ENCODE data around the gene PIWIL4.
A peak's percentile ranks its signal among the peaks of the same experiment; 100 is the strongest.
"Not testable (repeated sequence)": the region's sequence is repeated elsewhere in the genome, so short reads cannot be mapped to it uniquely, and the experiment has no call there.

The PIWIL4 gene

GRCh38 chr11:94586546-94586945 is 19.4 kb downstream of the PIWIL4 start:
- no peak for DNase-seq

- no peak for DNase-seq
Observed at GRCh38 chr11:94586978-94587377, 19.8 kb downstream of the PIWIL4 start.

- DNase-seq, result no peak
Observed at GRCh38 chr11:94588366-94588942, 21.3 kb downstream of the PIWIL4 start.

GRCh38 chr11:94590352-94591041 is 23.3 kb downstream of the PIWIL4 start:
- no peak for DNase-seq

- no peak for DNase-seq
Observed at GRCh38 chr11:94593030-94593429, 25.9 kb downstream of the PIWIL4 start.

- DNase-seq, result no peak
Observed at GRCh38 chr11:94595076-94595475, 27.9 kb downstream of the PIWIL4 start.

GRCh38 chr11:94597896-94598295 is 30.7 kb downstream of the PIWIL4 start:
- DNase-seq, result no peak

GRCh38 chr11:94599510-94599909 is 32.3 kb downstream of the PIWIL4 start:
- no peak for DNase-seq

- DNase-seq, result no peak
Observed at GRCh38 chr11:94602430-94603372, 35.5 kb downstream of the PIWIL4 start.

GRCh38 chr11:94603587-94603986 is 36.4 kb downstream of the PIWIL4 start:
- no peak for DNase-seq

GRCh38 chr11:94604482-94604881 is 37.3 kb downstream of the PIWIL4 start:
- DNase-seq, result no peak

- DNase-seq, result no peak
Observed at GRCh38 chr11:94613120-94613519, 46.0 kb downstream of the PIWIL4 start.

- DNase-seq, result peak; percentile 32
Observed at GRCh38 chr11:94623120-94623735, 56.1 kb downstream of the PIWIL4 start.

- DNase-seq, result not testable (repeated sequence)
Observed at GRCh38 chr11:94625422-94625821, 58.3 kb downstream of the PIWIL4 start.

GRCh38 chr11:94627003-94627560 is 59.9 kb downstream of the PIWIL4 start:
- not testable (repeated sequence) for DNase-seq

- no peak for DNase-seq
Observed at GRCh38 chr11:94629741-94630140, 62.6 kb downstream of the PIWIL4 start.

GRCh38 chr11:94630221-94630620 is 63.1 kb downstream of the PIWIL4 start:
- no peak for DNase-seq

GRCh38 chr11:94632356-94632755 is 65.2 kb downstream of the PIWIL4 start:
- DNase-seq, result no peak

GRCh38 chr11:94635072-94635471 is 67.9 kb downstream of the PIWIL4 start:
- no peak for DNase-seq

- DNase-seq, result no peak
Observed at GRCh38 chr11:94636388-94636949, 69.3 kb downstream of the PIWIL4 start.

GRCh38 chr11:94638301-94638901 is 71.2 kb downstream of the PIWIL4 start:
- DNase-seq, result no peak

GRCh38 chr11:94638902-94639373 is 71.8 kb downstream of the PIWIL4 start:
- no peak for DNase-seq
